Fibroblast of lung (primary cell): ENCODE data around the gene NPC1L1. TPM values are rescaled to one million over a fixed set of nuclear protein-coding genes. Genes with fewer than 3 reads are reported as not detected.

Experiments used
- DNase-seq, 2 donors: peaks; one replicate each; pipeline versions ENCODE4 v3.0.0 to v3.0.0-alpha.2; 2010; ENCODE audit warnings: low read depth in 2 of 2
- H2AFZ ChIP-seq: 2 replicates; pipeline ENCODE4 v1.5.1; 2012; ENCODE audit warnings: low read length, control low read depth, inconsistent platforms
- H3K27ac ChIP-seq: 2 replicates; pipeline ENCODE4 v1.5.1; 2011; ENCODE audit warnings: low read length, control low read depth; ENCODE audit not compliant: insufficient read depth
- H3K27me3 ChIP-seq: 2 replicates; pipeline ENCODE4 v1.5.1; 2011; ENCODE audit warnings: mild to moderate bottlenecking, low read length; ENCODE audit not compliant: control insufficient read depth, insufficient read depth
- H3K36me3 ChIP-seq: 2 replicates; pipeline ENCODE4 v1.5.1; 2011; ENCODE audit warnings: low read length; ENCODE audit not compliant: control insufficient read depth, insufficient read depth
- H3K4me1 ChIP-seq: 2 replicates; pipeline ENCODE4 v1.5.1; 2011; ENCODE audit warnings: low read length; ENCODE audit not compliant: control insufficient read depth, insufficient read depth; ENCODE audit errors: extremely low read depth
- H3K4me2 ChIP-seq: 2 replicates; pipeline ENCODE4 v1.5.1; 2011; ENCODE audit warnings: low read length, control low read depth; ENCODE audit not compliant: insufficient read depth; ENCODE audit errors: extremely low read depth
- H3K4me3 ChIP-seq, 4 experiments: fragments of 200-600 bp in 1 of 4; sonication (generic) in 1 of 4; replicated peaks in 1 of 4; 2 replicates each; pipeline ENCODE4 v1.5.1; 2011 to 2016; ENCODE audit warnings: low read length in 4 of 4, low read depth in 3 of 4, mild to moderate bottlenecking in 3 of 4, control low read depth in 2 of 4, inconsistent platforms in 1 of 4, mixed read lengths in 1 of 4; ENCODE audit not compliant: insufficient read depth in 1 of 4; ENCODE audit errors: control extremely low read depth in 1 of 4
- H3K79me2 ChIP-seq: 2 replicates; pipeline ENCODE4 v1.5.1; 2012; ENCODE audit warnings: mild to moderate bottlenecking, low read length, inconsistent platforms; ENCODE audit not compliant: control insufficient read depth, insufficient read depth
- H3K9ac ChIP-seq: 2 replicates; pipeline ENCODE4 v1.5.1; 2011; ENCODE audit warnings: mild to moderate bottlenecking, low read length, control low read depth; ENCODE audit not compliant: insufficient read depth
- H3K9me3 ChIP-seq: 2 replicates; pipeline ENCODE4 v1.5.1; 2012; ENCODE audit warnings: low read depth, low read length; ENCODE audit not compliant: control insufficient read depth, insufficient read depth
- H4K20me1 ChIP-seq: 2 replicates; pipeline ENCODE4 v1.5.1; 2011; ENCODE audit warnings: low read length; ENCODE audit not compliant: control insufficient read depth, insufficient read depth; ENCODE audit errors: extremely low read depth
- EZH2 ChIP-seq: IDR thresholded peaks from 2 replicates; pipeline ENCODE4 v1.5.1; 2012; ENCODE audit warnings: low read length, control low read depth, mild to moderate bottlenecking; ENCODE audit errors: missing control alignments
- polyA plus RNA-seq, 2 donors: library from polyadenylated mRNA; depleted of rRNA in 1 of 2; stranded (reverse) in 1 of 2; unstranded in 1 of 2; fragments of >200 nt; gene quantifications; 2 replicates each; pipeline ENCODE4 v1.2.1, GENCODE V29; 2011 to 2012; ENCODE audit warnings: missing spikeins in 1 of 2
- total RNA-seq: library from RNA; depleted of rRNA; stranded (reverse); fragments of >200 nt; gene quantifications from 2 replicates; pipeline ENCODE4 v1.2.1, GENCODE V29; 2014
- TF ChIP-seq, protein P1 (sequence below), 2 donors: IDR thresholded peaks in 1 of 2; conservative IDR thresholded peaks in 1 of 2; 1 replicate in 1 of 2; 2 replicates in 1 of 2; pipeline ENCODE4 v1.5.1; 2011 to 2012; ENCODE audit warnings: low read length in 2 of 2, control low read depth in 1 of 2, inconsistent platforms in 1 of 2, low read depth in 1 of 2, mild to moderate bottlenecking in 1 of 2

NPC1L1 gene
- total and polyA plus RNA-seq, 2 donors (not counting 1 experiment from before 2014, with no cell fraction given), result under 0.01 to 0.05 TPM

DNA sequence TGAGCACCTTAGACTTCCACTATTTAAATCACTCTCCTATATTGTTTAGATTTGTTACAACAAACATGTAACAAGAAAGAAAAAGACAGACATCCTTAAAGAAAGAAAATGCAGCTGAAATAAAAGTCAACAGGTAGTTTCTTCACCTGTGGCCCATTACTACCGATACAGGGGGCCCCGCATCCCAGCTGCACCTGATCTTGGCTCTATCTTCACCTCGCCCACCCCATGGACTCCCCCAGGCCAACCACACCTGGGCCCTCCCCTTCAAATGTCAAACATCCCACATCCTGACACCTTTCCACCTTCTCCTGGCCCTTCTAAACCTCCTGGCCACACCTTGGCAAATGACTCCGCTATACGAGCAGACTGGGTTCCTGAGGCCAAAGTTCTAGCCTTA lies 25.6 kb upstream of the NPC1L1 start:
- TF ChIP-seq, protein P1, sequence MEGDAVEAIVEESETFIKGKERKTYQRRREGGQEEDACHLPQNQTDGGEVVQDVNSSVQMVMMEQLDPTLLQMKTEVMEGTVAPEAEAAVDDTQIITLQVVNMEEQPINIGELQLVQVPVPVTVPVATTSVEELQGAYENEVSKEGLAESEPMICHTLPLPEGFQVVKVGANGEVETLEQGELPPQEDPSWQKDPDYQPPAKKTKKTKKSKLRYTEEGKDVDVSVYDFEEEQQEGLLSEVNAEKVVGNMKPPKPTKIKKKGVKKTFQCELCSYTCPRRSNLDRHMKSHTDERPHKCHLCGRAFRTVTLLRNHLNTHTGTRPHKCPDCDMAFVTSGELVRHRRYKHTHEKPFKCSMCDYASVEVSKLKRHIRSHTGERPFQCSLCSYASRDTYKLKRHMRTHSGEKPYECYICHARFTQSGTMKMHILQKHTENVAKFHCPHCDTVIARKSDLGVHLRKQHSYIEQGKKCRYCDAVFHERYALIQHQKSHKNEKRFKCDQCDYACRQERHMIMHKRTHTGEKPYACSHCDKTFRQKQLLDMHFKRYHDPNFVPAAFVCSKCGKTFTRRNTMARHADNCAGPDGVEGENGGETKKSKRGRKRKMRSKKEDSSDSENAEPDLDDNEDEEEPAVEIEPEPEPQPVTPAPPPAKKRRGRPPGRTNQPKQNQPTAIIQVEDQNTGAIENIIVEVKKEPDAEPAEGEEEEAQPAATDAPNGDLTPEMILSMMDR (conservative IDR thresholded peaks at IDR 0.05 in 1 of 2, IDR thresholded peaks at IDR 0.05 in 1 of 2; ENCODE audit: low read depth in 1 of 2, low read length in 2 of 2), result no peak
- TF ChIP-seq EZH2, result no peak
- Histone ChIP-seq H3K27ac (no peak overlapping the region), H3K36me3 (peaks cover 47% of the 10 kb centered on the region), H3K9me3 (no peaks in the 10 kb centered on the region), H3K27me3 (no peaks in the 10 kb centered on the region), H3K9ac (no peak overlapping the region), H3K4me3 (no peak overlapping the region), H2AFZ (no peak overlapping the region), H3K4me1 (no peaks in the 10 kb centered on the region), H3K4me2 (no peak overlapping the region), H4K20me1 (no peaks in the 10 kb centered on the region), H3K79me2 (peaks cover 3% of the 10 kb centered on the region)
- DNase-seq, result no peak

DNA sequence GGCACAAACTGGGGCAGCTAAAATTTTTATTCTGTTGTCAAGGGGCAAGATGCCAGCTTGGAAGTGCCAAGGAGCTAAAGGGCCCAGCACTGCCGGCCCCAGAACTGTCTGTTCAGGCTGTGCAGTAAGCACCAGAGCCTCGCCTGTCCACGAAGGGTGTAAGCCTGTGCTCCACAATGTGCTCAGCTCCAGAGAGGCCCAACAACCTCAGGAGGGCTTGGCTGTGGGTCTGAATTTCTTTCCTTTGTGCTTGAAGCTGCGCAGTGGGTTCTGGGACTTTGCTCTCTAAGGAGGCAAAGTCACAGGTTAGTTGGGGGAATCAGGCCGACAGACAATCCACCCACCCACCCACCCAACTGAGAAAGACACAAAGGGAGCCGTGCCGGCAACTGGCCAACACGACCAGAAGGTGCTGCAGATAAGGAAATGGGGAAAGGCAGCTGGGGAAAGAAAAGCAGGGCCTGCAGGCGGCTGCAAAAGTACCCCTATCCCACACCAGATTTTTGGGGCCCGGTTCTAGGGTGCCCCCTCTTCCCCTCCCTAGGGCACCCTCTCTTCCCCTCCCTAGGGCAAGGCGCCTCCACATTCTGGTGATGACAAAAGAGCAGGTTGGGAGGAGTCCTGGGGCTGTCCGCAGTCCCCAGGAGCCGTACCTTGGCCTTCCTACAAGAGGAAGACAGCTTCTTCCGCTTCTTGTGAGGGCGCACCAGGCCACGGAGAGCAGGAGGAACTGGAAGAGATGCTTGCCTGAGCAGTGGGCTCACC lies 24.8 kb upstream of the NPC1L1 start:
- Histone ChIP-seq H3K4me1 (no peaks in the 10 kb centered on the region), H3K27me3 (no peaks in the 10 kb centered on the region), H3K9ac (no peak overlapping the region), H3K4me2 (no peak overlapping the region), H2AFZ (no peak overlapping the region), H4K20me1 (no peaks in the 10 kb centered on the region), H3K9me3 (no peaks in the 10 kb centered on the region), H3K36me3 (peaks cover 42% of the 10 kb centered on the region), H3K4me3 (no peak overlapping the region), H3K79me2 (no peaks in the 10 kb centered on the region), H3K27ac (no peak overlapping the region)
- TF ChIP-seq EZH2, result no peak
- TF ChIP-seq, protein P1 (conservative IDR thresholded peaks at IDR 0.05 in 1 of 2, IDR thresholded peaks at IDR 0.05 in 1 of 2; ENCODE audit: low read depth in 1 of 2, low read length in 2 of 2), result no peak
- no peak for DNase-seq

DNA sequence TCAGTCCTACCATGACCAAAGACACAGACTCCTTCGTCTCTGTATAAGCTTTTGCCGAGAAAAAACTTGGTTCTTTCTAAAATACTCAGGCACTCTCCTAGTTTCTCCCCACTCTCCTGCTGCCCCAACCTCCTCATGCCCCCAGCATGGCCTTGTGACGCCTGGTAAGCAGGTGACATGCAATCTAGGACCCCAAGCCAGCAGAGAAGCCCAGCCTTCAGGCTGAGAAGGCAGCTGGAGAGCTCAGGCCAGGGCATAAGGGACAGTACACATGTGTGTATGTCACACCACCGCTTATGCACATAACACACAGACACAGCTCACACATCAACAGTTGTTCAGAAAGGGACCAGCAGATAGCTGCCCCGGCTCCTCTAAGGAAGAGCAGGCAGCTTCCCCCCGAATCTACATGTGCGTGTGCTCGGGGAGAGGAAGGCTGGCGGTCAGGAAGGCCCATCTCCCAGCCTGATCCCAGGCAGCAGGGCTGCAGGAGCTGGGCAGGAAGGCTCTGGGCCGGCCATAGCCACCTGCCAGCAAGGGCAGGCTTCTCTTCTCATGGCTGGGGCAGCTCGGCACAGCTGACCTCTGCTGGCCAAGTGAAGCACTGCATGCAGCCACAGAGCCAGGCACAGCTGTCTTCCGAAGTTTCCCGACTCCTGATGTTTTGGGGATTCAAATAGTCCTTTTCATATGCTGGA lies 24.1 kb upstream of the NPC1L1 start:
- Histone ChIP-seq H3K27me3 (no peaks in the 10 kb centered on the region), H3K4me1 (no peaks in the 10 kb centered on the region), H3K36me3 (peaks cover 37% of the 10 kb centered on the region), H3K9me3 (no peaks in the 10 kb centered on the region), H3K27ac (no peak overlapping the region), H2AFZ (no peak overlapping the region), H3K79me2 (no peaks in the 10 kb centered on the region), H4K20me1 (no peaks in the 10 kb centered on the region), H3K4me3 (no peak overlapping the region), H3K9ac (no peak overlapping the region), H3K4me2 (no peak overlapping the region)
- DNase-seq, result peak; percentile 32 to 56
- TF ChIP-seq, protein P1 (conservative IDR thresholded peaks at IDR 0.05 in 1 of 2, IDR thresholded peaks at IDR 0.05 in 1 of 2; ENCODE audit: low read depth in 1 of 2, low read length in 2 of 2), result peak; percentile 92 to 98
- no peak for TF ChIP-seq EZH2
